ENCODE measurements around the gene USP17L15.
"Not testable (repeated sequence)": the region's sequence is repeated elsewhere in the genome, so short reads cannot be mapped to it uniquely, and the experiment has no call there.

The USP17L15 gene, protein sequence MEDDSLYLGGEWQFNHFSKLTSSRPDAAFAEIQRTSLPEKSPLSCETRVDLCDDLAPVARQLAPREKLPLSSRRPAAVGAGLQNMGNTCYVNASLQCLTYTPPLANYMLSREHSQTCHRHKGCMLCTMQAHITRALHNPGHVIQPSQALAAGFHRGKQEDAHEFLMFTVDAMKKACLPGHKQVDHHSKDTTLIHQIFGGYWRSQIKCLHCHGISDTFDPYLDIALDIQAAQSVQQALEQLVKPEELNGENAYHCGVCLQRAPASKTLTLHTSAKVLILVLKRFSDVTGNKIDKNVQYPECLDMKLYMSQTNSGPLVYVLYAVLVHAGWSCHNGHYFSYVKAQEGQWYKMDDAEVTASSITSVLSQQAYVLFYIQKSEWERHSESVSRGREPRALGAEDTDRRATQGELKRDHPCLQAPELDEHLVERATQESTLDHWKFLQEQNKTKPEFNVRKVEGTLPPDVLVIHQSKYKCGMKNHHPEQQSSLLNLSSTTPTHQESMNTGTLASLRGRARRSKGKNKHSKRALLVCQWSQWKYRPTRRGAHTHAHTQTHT

DNA sequence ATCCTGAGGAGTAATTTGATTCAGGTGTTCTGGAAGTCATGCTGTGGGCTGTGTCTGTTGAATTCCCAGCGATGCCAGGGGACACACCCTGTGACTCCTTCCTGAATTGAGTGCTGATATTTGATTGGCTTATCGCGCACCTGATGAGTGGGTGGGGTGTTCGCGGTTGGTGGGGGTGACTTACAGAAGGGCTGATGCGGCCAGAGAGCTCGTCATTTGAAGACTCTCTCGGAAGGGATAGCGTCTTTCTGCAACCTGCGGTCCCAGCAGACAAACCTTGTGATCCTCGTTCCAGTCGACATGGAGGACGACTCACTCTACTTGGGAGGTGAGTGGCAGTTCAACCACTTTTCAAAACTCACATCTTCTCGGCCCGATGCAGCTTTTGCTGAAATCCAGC, at the start of gene USP17L15:
Gene USP17L15, plus strand, starts transcription at position 301 of the 400 bp plus-strand sequence. Its CDS starts 0 bp downstream, at position 301.
- not testable (repeated sequence) for DNase-seq

DNA sequence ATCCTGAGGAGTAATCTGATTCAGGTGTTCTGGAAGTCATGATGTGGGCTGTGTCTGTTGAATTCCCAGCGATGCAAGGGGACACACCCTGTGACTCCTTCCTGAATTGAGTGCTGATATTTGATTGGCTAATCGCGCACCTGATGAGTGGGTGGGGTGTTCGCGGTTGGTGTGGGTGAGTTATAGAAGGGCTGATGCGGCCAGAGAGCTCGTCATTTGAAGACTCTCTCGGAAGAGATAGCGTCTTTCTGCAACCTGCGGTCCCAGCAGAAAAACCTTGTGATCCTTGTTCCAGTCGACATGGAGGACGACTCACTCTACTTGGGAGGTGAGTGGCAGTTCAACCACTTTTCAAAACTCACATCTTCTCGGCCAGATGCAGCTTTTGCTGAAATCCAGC, 23.8 kb upstream of the USP17L15 start, which contains the start of gene USP17L10:
Gene USP17L10, plus strand, starts transcription at position 301 of the 400 bp plus-strand sequence. Its CDS starts 0 bp downstream, at position 301.
- DNase-seq, result not testable (repeated sequence)

DNA sequence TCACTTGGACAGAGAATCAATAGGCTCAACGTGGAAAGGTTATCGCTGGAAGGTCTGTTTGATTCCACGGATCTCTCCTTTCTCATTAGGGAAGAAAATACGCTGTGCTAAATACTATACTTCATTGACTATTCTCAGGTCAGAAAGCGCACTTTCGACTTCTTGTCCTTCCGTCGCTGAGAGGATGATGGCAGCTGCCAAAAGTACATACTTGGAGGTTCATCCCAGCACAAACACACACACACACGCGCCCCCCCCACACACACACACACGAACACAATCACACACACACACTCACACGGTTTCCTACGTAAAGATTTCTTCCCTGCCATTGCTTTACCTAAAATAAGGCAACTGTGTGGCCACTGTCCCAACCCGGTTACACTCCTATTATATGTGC, 19.5 kb upstream of the USP17L15 start:
- not testable (repeated sequence) for DNase-seq

DNA sequence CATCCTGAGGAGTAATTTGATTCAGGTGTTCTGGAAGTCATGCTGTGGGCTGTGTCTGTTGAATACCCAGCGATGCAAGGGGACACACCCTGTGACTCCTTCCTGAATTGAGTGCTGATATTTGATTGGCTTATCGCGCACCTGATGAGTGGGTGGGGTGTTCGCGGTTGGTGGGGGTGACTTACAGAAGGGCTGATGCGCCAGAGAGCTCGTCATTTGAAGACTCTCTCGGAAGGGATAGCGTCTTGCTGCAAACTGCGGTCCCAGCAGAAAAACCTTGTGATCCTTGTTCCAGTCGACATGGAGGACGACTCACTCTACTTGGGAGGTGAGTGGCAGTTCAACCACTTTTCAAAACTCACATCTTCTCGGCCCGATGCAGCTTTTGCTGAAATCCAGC, 19.1 kb upstream of the USP17L15 start, which contains the start of gene USP17L11:
Gene USP17L11, plus strand, starts transcription at position 301 of the 400 bp plus-strand sequence. Its CDS starts 0 bp downstream, at position 301.
- DNase-seq, result not testable (repeated sequence)

DNA sequence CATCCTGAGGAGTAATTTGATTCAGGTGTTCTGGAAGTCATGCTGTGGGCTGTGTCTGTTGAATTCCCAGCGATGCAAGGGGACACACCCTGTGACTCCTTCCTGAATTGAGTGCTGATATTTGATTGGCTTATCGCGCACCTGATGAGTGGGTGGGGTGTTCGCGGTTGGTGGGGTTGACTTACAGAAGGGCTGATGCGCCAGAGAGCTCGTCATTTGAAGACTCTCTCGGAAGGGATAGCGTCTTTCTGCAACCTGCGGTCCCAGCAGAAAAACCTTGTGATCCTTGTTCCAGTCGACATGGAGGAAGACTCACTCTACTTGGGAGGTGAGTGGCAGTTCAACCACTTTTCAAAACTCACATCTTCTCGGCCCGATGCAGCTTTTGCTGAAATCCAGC, 14.3 kb upstream of the USP17L15 start, which contains the start of gene USP17L12:
Gene USP17L12, plus strand, starts transcription at position 301 of the 400 bp plus-strand sequence. Its CDS starts 0 bp downstream, at position 301.
- DNase-seq, result not testable (repeated sequence)

DNA sequence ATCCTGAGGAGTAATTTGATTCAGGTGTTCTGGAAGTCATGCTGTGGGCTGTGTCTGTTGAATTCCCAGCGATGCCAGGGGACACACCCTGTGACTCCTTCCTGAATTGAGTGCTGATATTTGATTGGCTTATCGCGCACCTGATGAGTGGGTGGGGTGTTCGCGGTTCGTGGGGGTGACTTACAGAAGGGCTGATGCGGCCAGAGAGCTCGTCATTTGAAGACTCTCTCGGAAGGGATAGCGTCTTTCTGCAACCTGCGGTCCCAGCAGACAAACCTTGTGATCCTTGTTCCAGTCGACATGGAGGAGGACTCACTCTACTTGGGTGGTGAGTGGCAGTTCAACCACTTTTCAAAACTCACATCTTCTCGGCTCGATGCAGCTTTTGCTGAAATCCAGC, 9.6 kb upstream of the USP17L15 start, which contains the start of gene USP17L13:
Gene USP17L13, plus strand, starts transcription at position 301 of the 400 bp plus-strand sequence. Its CDS starts 0 bp downstream, at position 301.
- not testable (repeated sequence) for DNase-seq

DNA sequence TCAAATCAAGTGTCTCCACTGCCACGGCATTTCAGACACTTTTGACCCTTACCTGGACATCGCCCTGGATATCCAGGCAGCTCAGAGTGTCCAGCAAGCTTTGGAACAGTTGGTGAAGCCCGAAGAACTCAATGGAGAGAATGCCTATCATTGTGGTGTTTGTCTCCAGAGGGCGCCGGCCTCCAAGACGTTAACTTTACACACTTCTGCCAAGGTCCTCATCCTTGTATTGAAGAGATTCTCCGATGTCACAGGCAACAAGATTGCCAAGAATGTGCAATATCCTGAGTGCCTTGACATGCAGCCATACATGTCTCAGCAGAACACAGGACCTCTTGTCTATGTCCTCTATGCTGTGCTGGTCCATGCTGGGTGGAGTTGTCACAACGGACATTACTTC, 3.9 kb upstream of the USP17L15 start:
- not testable (repeated sequence) for DNase-seq

DNA sequence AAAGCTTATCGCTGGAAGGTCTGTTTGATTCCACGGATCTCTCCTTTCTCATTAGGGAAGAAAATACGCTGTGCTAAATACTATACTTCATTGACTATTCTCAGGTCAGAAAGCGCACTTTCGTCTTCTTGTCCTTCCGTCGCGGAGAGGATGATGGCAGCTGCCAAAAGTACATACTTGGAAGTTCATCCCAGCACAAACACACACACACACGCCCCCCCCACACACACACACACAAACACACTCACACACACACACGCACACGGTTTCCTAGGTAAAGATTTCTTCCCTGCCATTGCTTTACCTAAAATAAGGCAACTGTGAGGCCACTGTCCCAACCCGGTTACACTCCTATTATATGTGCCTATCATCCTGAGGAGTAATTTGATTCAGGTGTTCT, 4.3 kb downstream of the USP17L15 start:
- not testable (repeated sequence) for DNase-seq

DNA sequence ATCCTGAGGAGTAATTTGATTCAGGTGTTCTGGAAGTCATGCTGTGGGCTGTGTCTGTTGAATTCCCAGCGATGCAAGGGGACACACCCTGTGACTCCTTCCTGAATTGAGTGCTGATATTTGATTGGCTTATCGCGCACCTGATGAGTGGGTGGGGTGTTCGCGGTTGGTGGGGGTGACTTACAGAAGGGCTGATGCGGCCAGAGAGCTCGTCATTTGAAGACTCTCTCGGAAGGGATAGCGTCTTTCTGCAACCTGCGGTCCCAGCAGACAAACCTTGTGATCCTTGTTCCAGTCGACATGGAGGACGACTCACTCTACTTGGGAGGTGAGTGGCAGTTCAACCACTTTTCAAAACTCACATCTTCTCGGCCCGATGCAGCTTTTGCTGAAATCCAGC, 9.4 kb downstream of the USP17L15 start, which contains the start of gene USP17L17:
Gene USP17L17, plus strand, starts transcription at position 301 of the 400 bp plus-strand sequence. Its CDS starts 0 bp downstream, at position 301.
- DNase-seq, result not testable (repeated sequence)

DNA sequence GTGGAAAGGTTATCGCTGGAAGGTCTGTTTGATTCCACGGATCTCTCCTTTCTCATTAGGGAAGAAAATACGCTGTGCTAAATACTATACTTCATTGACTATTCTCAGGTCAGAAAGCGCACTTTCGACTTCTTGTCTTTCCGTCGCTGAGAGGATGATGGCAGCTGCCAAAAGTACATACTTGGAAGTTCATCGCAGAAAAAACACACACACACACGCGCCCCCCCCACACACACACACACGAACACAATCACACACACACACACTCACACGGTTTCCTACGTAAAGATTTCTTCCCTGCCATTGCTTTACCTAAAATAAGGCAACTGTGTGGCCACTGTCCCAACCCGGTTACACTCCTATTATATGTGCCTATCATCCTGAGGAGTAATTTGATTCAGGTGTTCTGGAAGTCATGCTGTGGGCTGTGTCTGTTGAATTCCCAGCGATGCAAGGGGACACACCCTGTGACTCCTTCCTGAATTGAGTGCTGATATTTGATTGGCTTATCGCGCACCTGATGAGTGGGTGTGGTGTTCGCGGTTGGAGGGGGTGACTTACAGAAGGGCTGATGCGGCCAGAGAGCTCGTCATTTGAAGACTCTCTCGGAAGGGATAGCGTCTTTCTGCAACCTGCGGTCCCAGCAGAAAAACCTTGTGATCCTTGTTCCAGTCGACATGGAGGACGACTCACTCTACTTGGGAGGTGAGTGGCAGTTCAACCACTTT, 13.9 kb downstream of the USP17L15 start, which contains the start of gene USP17L18:
Gene USP17L18, plus strand, starts transcription at position 678 of the 728 bp plus-strand sequence. Its CDS starts 0 bp downstream, at position 678.
- peak; percentile 0 for DNase-seq

DNA sequence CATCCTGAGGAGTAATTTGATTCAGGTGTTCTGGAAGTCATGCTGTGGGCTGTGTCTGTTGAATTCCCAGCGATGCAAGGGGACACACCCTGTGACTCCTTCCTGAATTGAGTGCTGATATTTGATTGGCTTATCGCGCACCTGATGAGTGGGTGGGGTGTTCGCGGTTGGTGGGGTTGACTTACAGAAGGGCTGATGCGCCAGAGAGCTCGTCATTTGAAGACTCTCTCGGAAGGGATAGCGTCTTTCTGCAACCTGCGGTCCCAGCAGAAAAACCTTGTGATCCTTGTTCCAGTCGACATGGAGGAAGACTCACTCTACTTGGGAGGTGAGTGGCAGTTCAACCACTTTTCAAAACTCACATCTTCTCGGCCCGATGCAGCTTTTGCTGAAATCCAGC, 18.9 kb downstream of the USP17L15 start, which contains the start of gene USP17L19:
Gene USP17L19, plus strand, starts transcription at position 301 of the 400 bp plus-strand sequence. Its CDS starts 0 bp downstream, at position 301.
- not testable (repeated sequence) for DNase-seq

DNA sequence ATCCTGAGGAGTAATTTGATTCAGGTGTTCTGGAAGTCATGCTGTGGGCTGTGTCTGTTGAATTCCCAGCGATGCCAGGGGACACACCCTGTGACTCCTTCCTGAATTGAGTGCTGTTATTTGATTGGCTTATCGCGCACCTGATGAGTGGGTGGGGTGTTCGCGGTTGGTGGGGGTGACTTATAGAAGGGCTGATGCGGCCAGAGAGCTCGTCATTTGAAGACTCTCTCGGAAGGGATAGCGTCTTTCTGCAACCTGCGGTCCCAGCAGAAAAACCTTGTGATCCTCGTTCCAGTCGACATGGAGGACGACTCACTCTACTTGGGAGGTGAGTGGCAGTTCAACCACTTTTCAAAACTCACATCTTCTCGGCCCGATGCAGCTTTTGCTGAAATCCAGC, 23.6 kb downstream of the USP17L15 start, which contains the start of gene USP17L20:
Gene USP17L20, plus strand, starts transcription at position 301 of the 400 bp plus-strand sequence. Its CDS starts 0 bp downstream, at position 301.
- not testable (repeated sequence) for DNase-seq

DNA sequence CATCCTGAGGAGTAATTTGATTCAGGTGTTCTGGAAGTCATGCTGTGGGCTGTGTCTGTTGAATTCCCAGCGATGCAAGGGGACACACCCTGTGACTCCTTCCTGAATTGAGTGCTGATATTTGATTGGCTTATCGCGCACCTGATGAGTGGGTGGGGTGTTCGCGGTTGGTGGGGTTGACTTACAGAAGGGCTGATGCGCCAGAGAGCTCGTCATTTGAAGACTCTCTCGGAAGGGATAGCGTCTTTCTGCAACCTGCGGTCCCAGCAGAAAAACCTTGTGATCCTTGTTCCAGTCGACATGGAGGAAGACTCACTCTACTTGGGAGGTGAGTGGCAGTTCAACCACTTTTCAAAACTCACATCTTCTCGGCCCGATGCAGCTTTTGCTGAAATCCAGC, 28.4 kb downstream of the USP17L15 start, which contains the start of gene USP17L21:
Gene USP17L21, plus strand, starts transcription at position 301 of the 400 bp plus-strand sequence. Its CDS starts 0 bp downstream, at position 301.
- not testable (repeated sequence) for DNase-seq

DNA sequence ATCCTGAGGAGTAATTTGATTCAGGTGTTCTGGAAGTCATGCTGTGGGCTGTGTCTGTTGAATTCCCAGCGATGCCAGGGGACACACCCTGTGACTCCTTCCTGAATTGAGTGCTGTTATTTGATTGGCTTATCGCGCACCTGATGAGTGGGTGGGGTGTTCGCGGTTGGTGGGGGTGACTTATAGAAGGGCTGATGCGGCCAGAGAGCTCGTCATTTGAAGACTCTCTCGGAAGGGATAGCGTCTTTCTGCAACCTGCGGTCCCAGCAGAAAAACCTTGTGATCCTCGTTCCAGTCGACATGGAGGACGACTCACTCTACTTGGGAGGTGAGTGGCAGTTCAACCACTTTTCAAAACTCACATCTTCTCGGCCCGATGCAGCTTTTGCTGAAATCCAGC, 33.1 kb downstream of the USP17L15 start, which contains the start of gene USP17L22:
Gene USP17L22, plus strand, starts transcription at position 301 of the 400 bp plus-strand sequence. Its CDS starts 0 bp downstream, at position 301.
- not testable (repeated sequence) for DNase-seq

DNA sequence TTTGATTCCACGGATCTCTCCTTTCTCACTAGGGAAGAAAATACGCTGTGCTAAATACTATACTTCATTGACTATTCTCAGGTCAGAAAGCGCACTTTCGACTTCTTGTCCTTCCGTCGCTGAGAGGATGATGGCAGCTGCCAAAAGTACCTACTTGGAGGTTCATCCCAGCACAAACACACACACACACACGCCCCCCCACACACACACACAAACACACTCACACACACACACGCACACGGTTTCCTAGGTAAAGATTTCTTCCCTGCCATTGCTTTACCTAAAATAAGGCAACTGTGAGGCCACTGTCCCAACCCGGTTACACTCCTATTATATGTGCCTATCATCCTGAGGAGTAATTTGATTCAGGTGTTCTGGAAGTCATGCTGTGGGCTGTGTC, 37.5 kb downstream of the USP17L15 start:
- peak; percentile 11 for DNase-seq

All from activated CD4-positive, alpha-beta T cell treated with anti-CD3 and anti-CD28 coated beads, Interleukin-2, Interleukin-6, amounts not matched to agents 100 ng/mL and 50 ng/mL, durations not matched to agents 16 hours and 8 hours (primary cell).